ENCODE data around the gene IL20.

The IL20 gene
- long read RNA-seq, donor 1 = 0 reads
- long read RNA-seq, donor 2 = 0 reads
- long read RNA-seq, donor 3 = 0 reads
- long read RNA-seq, donor 4 = 0 reads
- long read RNA-seq, donor 5 = 0 reads
- long read RNA-seq, donor 6 = 0 reads
- long read RNA-seq, donor 7 = 0 reads
- long read RNA-seq, donor 8 = 0 reads

DNA sequence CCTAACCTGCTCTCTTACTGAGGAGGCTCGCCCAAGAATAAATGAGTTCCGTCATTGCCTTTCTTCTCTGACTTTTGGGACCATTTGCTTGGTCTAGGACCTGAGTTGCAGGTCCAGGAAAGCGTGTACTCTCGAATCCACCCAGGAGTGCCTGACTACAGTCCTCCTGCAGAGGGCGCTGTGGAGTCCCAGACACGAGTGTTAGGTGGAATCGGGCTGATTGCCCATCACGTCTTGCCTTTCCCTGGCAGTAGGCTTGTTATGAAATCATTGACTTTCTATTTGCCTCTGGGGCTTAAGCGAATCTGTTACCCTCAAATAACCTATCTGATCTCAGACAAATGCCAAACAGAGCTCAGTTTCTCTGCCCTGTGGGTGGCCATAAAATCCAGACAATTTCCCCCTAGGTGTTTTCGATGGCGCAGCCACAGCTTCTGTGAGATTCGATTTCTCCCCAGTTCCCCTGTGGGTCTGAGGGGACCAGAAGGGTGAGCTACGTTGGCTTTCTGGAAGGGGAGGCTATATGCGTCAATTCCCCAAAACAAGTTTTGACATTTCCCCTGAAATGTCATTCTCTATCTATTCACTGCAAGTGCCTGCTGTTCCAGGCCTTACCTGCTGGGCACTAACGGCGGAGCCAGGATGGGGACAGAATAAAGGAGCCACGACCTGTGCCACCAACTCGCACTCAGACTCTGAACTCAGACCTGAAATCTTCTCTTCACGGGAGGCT lies at the start of gene IL20:
IL20 (plus strand) TSS at position 685 of the 733 bp plus-strand sequence. CDS start 230 bp downstream, outside the sequence.
- no peak for DNase-seq

DNA sequence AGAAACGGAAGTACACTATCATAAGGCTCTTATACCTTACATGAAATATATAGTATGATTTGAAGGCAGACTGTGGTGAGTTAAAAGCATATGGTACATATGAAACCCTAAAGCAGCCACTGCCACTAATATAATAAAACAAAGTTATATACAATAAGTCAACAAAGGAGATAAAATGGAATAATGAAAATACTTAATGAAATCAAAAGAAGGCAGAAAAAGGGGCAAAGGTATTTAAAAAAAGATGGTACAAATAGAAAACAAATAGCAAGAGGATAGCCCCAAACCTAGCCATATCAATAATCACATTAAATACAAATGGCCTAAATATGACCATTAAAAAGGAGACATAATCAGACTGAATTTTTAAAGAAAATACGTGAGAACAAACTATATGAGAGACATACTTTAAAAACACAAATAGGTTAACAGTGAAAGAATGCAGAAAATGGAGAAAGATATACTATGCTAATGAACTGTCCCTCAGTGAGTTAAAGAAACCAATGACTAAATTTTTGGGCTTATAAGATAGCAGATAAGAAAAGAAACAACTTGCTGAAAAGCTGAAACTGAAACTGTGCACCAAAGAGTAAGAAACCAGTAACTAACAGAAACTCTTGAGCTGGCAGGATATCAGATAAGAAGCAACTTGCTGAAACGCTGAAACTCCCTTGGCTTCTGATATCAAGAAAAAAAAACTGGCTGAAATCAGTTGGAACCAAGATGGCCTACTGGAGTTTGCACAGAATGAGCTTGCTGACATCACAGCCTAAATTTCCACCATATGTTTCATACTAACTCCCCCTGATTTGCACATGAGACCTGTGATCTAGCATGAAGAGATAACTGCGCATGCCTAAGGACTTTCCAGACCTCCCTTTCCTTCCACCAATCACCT lies 48.8 kb upstream of the IL20 start:
- DNase-seq = no peak

- DNase-seq = no peak
Measured at GRCh38 chr1:206821493-206821892, 43.9 kb upstream of the IL20 start.

GRCh38 chr1:206823727-206824126 lies 41.7 kb upstream of the IL20 start:
- DNase-seq = no peak

- no peak for DNase-seq
Measured at GRCh38 chr1:206824331-206824730, 41.1 kb upstream of the IL20 start.

GRCh38 chr1:206826394-206826793 lies 39.0 kb upstream of the IL20 start:
- no peak for DNase-seq

DNA sequence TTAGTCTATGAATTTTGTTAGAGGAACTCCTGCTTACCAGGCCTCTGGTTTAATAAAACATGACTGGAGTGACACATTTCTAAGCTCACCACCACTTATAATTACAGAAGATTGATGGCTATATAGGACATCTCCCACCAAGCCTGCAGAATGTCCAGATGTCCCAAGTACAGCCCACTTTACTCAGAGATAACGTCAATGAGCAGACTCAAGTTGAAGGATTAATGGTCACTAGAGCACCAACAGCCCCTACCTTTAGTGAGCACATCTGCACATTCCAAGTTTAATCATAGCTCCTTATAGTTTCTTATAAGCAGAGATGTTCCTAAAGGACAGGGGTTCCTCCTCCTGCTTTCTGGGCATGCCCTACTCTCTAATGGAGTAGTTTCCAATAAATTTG lies 37.4 kb upstream of the IL20 start:
- DNase-seq = no peak

GRCh38 chr1:206828765-206829164 lies 36.7 kb upstream of the IL20 start:
- DNase-seq = no peak

DNA sequence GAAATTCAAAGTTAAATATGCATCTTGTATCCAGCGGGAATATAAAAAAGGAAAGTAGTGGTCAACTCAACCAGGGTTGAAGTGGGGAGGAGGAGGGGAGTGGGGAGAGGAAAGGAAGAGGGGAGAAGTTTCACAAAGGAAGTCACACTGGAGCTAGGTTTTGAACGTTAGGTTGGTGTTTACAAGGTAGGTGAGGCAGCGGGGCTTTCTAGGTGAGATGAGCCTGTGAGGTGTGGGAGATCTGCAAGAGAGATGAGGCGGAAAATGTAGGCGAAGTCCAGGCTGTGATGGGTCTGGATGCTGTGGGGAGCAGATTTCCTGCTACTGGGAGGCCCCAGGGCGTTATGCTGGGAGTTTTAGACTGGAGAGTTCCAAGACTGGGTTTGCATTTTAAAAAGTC lies 36.1 kb upstream of the IL20 start:
- DNase-seq = no peak

DNA sequence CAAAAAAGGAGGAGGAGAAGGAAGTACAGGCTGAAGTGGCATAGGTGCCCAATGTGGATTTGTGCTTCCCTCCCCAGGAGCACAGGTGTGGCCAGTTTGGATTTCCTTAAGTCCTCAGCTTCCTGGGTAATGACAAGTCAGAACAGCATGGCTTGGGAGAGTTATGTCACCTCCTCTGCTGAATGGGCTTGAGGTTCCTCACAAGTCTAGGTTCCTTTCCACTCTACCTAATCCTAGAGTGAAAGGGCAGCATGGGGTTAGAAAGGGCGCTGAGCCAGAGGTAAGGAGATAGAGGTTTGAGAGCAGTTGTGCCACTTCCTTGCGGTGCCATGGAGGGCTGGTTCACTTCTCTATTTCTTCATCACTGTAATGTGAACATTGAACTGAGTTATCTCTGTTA lies 35.5 kb upstream of the IL20 start:
- no peak for DNase-seq

GRCh38 chr1:206831650-206832049 lies 33.8 kb upstream of the IL20 start:
- no peak for DNase-seq

- DNase-seq = no peak
Measured at GRCh38 chr1:206832352-206832880, 33.0 kb upstream of the IL20 start.

GRCh38 chr1:206833106-206833680 lies 32.2 kb upstream of the IL20 start:
- no peak for DNase-seq

DNA sequence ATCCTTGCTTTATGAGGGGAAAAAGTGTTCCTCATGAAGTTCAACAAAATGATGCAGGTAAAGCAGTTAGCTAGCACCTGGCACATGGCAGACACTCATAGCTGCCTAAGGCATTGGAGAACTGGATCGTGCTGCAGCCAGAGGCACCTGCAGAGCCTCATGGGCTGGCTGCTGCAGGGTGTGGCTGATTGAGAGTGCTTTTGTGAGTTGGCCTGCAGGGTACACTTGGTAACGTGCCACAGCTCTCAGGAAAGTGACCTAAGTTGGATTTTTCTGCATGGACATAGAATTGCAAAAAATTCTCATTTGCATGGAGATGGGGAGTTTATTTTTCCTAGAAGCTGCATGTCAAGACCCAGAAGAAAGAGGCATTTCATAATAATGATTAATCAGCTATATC lies 31.6 kb upstream of the IL20 start:
- DNase-seq = no peak

DNA sequence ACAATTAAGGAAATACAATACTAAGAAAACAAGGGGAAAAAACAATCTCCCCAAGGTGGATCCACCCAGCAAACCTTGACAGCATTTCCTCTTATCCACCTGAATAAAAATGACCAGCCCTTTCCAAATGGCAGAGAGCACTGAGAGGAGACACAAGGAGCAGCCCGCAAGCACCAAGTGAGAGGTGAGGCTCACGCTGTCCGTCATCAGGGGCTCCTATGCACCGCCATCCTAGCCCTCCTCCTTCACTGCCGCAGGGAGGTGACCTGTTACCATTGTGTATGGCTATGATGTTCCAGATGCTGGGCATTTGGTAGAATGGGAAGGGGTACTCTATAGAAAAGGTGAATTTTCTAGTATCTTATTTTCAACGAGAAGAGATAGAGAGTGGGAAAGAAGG lies 31.2 kb upstream of the IL20 start:
- DNase-seq = no peak

GRCh38 chr1:206834711-206835110 lies 30.7 kb upstream of the IL20 start:
- no peak for DNase-seq

DNA sequence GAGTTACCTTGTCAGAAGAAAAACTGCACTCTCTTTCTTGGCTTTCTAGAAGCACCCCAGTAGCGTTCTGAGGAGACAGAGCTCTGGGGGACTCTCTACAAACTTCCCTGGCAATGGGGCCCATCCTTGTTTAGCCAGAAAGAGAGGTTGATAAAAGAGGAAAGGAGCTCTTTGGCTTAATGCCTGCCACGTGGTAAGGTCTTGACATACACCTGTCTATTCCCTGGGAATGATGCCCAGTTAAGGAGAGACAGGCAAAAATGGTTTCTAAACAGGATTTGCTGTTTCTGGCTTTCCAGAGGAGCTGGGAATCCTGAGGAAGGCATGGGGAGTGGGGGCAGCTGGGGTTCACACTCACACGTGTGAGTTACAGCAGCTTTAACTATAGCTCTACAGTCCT lies 30.2 kb upstream of the IL20 start:
- no peak for DNase-seq

DNA sequence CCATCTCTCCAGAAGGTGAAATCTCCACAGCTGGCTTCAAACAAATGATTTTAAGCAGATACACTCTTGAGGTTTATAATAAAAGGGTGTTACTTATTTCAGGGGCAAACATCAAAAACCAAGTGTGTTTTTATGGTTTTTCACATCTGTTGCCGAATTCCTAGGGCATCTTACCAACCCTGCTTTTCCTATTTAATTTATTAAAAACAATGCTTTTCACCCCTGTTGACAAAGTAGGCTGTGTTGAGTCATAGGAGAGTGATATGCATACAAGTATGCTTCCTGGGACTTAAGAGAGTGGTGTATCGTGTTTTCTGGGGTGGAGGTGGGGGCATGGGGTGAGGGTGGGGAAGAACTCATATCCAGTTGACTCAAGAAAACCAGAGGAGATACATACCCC lies 29.3 kb upstream of the IL20 start:
- DNase-seq = no peak

- no peak for DNase-seq
Measured at GRCh38 chr1:206839006-206839560, 26.3 kb upstream of the IL20 start.

GRCh38 chr1:206839857-206840256 lies 25.6 kb upstream of the IL20 start:
- DNase-seq = no peak

DNA sequence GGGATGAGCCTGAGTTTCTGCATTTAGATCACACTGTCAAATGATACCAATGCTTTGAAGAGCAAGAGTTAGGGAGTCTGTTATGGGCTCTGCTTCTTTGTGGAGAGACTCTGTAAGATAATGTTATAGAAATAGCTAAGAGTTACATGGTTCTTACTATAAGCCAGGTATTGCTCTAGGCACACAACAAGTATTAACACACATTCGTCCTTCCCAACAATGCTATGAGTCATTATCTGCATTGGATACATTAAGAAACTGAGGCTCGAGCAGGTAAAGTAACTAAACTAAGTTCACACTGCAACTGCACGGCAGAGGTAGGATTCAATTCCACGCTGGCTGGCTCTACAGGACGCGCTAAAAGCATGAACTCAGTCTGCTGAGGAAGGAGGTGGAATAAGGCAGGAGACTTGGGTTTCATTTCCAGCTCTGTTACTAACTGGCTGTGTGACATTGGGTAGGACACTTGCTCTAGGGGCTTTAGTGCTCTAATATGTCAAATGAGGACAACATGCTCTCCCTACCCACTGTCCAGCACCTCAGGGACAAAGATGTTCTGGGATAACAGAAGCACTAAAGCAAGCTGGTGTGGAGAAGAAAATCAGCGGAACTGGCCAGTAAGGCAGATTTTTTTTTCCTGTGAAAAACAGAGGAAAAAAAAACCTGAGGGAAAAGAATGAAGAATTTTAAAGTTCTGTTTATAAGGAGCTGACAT lies 23.7 kb upstream of the IL20 start:
- DNase-seq = no peak

DNA sequence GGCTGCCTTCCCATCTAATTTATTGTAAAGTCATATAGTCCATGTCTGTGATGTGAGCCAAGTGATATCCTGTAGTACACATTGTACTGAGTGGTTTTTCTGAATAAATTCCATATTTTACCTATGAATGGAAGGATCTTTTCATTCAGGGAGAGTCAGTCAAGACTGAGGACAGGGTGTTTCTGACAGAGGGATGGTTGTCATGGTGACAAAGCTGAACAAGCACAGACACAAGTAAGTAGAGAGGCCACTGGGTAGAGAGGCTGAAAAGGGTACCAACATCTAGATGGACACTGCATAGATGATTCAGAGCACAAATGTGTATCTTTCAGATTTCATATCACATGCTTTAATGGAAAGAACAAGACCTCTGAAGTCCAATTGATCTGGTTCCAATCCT lies 22.6 kb upstream of the IL20 start:
- DNase-seq = no peak
